Gastroesophageal sphincter (tissue), 3 donors: Measurements from ENCODE around the gene SLC25A27.

Experiments used
- CTCF ChIP-seq, 4 experiments: fragments of 200-600 bp in 2 of 4; fragments of 450-650 bp in 2 of 4; sonication (generic) in 1 of 4; IDR thresholded peaks; one replicate each; pipeline ENCODE4 v1.5.1; 2017 to 2019; ENCODE audit warnings: antibody characterized with exemption in 4 of 4, mild to moderate bottlenecking in 2 of 4, moderate library complexity in 2 of 4
- EP300 ChIP-seq: sonication (generic); formaldehyde crosslinking; IDR thresholded peaks from one replicate; pipeline ENCODE4 v1.6.1; 2017; ENCODE audit warnings: antibody characterized with exemption, mild to moderate bottlenecking
- POLR2A ChIP-seq, 2 donors: fragments of 450-650 bp; IDR thresholded peaks; one replicate each; pipeline ENCODE4 v1.6.1; 2017; ENCODE audit warnings: antibody characterized with exemption in 2 of 2, mild to moderate bottlenecking in 2 of 2, moderate library complexity in 1 of 2

GRCh38 chr6:46628498-46628897 lies 24.3 kb upstream of the SLC25A27 start:
- no peak for TF ChIP-seq CTCF (IDR thresholded peaks at IDR 0.05)
- TF ChIP-seq EP300, result no peak
- TF ChIP-seq POLR2A (IDR thresholded peaks at IDR 0.05), result no peak
